ENCODE results near the gene TMEM260.
"Not testable (repeated sequence)": the region's sequence is repeated elsewhere in the genome, so short reads cannot be mapped to it uniquely, and the experiment has no call there.

TMEM260 gene

DNA sequence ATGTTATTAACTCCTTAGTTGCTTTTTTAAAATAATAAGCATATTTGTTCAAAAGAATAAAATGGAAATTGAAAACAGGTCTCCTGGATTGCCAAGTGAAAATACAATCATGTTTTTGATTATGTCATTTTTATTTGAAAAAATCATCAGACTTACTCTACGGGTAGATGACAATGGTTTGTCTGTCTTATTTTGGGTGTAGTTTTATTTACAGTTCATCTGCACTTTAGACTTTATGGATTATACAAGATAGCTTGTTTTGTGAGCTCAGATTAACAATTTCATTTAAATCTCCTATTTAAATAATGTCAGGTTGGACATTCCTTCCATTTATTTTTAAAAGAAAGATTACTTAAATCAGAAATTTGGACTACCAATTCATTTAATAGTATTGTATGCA is 14.8 kb downstream of the TMEM260 start:
- no peak for DNase-seq (ENCODE audit: low read depth in 3 of 3, low spot score in 1 of 3)

DNA sequence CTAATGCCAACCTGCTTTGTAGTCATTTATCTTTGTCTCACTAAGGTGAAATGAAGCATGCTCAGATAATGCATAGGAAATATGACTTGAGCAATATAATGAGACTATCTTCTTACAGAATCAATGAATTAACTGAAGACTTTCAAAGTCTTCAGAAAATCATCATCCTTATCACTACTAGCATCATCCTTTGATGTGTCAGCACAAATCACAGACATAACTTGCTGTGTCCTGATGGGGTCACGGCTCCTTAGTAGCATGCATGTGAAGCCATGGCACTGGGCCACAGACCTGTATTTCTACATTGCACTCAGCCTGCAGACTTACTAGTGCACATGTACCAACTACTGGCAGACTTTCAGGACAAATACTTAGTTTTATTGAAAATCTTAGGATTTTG is 18.9 kb downstream of the TMEM260 start:
- no peak for DNase-seq (ENCODE audit: low read depth in 3 of 3, low spot score in 1 of 3)

DNA sequence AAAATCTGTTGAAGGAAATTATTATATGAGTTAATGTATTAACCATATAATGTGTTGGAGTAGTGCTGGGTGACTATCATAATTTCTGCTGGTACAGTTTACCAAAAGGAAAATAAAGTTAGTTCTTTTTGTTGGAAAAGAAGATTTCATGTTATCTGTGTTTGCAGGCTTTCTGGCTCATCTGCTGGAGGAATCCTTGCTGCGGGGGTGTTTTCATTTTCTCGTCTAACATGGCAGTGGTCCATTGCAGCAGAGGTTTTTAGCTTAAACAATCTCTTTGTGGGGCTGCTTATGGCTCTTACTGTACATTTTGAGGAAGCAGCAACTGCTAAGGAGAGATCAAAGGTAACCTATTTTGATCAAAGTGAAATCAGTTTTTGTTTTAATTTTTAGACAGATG is 24.1 kb downstream of the TMEM260 start:
- DNase-seq (ENCODE audit: low read depth in 3 of 3, low spot score in 1 of 3), result no peak

DNA sequence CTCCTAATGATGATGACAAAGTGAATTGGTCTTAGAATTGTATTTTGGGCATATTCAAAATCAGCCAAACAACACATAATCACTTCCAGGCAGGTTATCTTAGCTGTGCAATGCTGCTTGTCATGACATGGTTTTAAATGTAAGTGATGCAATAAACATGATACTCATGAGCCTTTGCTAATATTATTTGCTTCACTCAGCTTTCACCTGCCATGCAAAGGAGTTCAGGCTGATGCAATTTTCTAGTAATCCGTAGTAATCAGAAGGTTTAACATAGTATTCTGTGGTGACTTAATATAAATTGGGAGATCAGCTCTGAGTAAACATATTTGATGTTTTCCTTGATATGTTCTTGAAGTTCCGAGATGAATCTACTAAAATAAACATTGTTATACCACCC is 29.1 kb downstream of the TMEM260 start:
- DNase-seq (ENCODE audit: low read depth in 3 of 3, low spot score in 1 of 3), result no peak

DNA sequence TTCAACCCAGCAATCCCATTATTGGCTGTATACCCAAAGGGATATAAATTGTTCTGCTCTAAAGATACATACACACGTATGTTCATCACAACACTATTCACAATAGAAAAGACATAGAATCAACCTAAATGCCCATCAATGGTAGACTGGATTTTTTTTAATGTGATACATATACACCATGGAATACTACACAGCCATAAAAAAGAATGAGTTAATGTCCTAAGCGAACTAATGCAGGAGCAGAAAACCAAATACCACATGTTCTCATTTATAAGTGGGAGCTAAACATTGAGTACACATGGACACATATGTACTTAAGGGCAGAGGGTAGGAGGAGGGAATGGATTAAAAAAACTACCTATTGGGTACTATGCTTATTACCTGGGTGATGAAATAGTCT is 32.1 kb downstream of the TMEM260 start:
- DNase-seq (ENCODE audit: low read depth in 3 of 3, low spot score in 1 of 3), result not testable (repeated sequence)

DNA sequence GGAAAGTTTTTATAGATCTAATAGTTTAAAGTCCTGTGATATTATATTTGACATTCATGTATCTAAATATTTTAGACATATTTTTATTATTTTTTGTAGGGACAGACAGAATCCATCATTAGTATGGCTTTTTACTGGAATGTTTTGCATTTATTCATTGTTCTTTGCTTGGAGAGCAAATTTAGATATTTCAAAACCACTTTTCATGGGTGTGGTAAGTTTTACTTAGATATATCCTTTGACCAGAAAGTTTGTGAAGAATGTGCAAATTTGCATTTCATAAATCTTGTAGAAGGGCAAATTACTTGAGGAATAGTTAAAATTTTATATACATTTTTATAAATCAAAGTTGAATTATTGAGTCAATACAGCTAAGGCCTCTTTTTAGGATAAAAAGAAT is 37.5 kb downstream of the TMEM260 start:
- DNase-seq (ENCODE audit: low read depth in 3 of 3, low spot score in 1 of 3), result no peak

DNA sequence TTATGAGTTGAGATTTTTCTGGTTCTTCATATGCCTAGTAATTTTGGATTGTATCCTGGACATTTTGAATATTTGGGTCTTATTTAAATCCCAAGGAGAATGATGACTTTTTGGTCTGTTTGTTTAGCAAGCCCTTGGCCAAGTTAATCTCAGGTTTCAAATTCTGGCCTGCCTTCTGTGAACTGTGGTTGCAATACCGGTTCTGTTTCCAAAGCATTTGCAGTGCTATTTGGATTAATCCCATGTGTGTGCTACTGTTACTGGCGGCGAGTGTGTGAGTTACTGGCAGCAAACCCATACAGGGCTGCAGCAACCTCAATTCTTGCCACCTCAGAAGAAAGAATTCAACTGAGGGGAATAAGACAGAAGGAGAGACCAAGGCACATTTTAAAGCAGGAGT is 51.1 kb downstream of the TMEM260 start:
- DNase-seq (ENCODE audit: low read depth in 3 of 3, low spot score in 1 of 3), result no peak

DNA sequence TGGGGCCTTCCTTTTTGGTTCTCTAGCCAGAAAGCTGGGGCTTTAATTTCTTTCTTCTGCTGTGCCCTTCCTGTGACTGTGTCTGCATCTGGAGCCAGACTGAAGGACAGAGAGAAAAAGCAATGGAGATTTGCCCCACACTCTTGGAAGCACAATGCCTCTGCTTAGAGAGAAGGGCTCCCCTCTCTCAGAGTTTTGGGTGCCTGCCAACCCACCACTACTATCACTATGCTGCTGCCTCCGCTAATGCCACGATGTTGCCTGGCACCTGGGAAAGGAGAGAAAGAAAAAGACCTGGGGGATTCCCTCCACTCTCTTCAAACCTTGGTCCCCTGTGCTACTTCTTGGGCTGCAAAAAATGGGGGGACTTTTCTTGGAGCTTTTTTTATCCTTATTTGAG is 52.6 kb downstream of the TMEM260 start:
- DNase-seq (ENCODE audit: low read depth in 3 of 3, low spot score in 1 of 3), result no peak

DNA sequence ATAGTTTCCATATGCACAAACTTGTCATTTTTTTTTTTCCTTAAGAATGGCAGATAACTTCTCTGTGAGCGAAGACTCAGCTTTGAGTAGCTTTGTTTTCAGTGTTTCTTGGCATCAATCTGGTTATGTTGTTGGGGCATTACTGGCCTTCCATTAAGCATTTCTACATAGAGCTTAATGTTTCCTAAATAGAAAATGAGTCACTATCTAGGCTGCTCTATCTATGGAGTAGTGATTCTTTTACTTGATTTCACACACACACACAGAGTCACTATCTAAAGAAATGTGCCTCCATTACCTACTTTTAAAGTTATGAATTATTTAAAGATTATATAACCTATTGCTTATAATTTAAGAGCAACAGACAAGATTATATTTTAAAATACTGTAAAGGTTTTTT is 53.9 kb downstream of the TMEM260 start:
- no peak for DNase-seq (ENCODE audit: low read depth in 3 of 3, low spot score in 1 of 3)

DNA sequence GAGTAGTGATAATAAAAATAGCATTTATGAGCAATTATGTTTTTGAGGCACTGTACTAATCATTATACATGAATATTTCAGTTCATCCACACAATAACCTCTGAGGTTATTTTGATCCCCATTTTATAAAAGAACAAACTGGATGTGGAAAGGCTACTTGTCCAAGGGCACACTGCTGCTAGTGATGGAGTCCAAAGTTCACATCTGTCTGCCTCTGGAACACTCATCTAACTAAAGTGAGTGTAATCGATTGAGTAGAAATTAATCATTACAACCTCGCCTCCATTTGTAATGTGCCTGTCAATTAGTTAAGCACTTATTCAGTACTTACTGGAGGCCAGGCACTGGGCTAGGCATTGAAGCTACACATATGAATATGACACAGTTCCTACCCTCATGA is 55.4 kb downstream of the TMEM260 start:
- no peak for DNase-seq (ENCODE audit: low read depth in 3 of 3, low spot score in 1 of 3)

DNA sequence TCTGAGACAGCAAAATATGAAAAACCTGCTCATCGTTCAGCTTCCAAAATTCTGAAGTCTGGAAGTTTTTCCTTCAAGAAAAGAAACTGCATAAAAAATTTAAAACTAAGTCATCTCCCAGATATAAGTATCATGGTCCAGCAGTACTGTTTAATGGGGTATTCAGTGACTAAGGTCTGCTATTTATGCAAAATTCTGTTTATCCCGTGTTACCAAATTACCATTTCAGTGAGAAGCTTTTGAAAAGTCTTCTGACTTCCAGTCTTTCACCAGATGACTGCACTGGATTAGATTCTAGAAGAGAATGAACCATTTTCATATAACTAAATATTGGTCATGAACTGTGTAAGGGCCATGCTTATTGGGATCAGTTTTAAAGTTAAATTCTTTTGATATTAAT is 67.9 kb downstream of the TMEM260 start:
- no peak for DNase-seq (ENCODE audit: low read depth in 3 of 3, low spot score in 1 of 3)

DNA sequence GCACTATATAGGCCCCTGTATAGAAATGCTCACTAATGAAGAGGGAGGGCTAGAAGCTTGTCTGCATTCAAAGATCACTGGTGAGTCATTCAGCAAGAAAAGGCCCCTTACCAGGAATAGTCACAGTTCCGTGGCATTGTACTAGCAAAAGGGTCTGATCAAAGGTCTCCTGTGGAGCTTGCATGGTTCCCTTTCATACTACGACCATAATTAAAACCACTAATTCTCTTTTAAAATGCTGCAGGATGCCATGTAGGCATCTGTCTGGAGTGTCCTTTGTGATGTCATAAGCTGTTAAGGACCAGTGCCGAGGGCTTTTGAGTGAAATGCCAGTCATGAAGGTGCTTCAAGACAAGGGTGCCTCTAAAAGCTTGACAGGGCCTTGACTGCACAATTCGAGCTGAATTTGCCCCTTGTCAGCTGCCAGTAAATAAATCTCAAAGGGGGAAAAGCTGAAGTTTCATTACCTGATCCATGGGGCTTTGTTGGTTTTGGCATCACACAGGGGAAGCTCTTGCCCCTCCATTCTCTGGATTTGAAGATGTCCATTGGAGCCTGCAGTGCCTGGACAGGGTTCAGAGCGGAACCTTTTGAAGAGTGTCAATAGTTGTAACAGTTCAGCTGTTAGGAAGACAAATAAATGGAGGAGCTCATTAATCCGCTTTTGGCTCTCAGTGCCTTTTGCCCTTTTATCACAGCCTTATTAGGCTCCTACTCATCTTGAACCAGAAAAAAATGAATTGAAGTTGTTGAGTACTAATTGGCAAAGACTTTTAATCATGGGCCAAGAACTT is 69.1 kb downstream of the TMEM260 start:
- no peak for DNase-seq (ENCODE audit: low read depth in 3 of 3, low spot score in 1 of 3)

DNA sequence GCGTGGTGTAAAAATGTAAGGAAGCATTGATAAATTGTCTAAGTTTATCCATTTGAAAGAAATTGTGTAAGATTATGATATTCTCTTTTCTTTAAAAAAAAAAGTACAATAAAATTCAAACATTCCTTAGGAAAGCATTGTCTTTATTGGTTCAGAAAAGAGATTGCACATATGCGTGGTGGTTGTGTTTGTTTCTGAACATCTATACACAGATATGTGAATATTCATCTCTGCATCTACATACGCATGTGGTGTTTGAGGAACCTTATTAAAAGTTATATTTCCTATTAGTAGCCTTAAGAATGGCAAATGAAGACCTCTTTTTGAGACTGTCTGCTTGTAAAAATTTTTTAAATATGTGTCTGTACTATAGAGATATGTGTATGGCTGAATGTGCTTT is 69.8 kb downstream of the TMEM260 start:
- DNase-seq (ENCODE audit: low read depth in 3 of 3, low spot score in 1 of 3), result no peak

DNA sequence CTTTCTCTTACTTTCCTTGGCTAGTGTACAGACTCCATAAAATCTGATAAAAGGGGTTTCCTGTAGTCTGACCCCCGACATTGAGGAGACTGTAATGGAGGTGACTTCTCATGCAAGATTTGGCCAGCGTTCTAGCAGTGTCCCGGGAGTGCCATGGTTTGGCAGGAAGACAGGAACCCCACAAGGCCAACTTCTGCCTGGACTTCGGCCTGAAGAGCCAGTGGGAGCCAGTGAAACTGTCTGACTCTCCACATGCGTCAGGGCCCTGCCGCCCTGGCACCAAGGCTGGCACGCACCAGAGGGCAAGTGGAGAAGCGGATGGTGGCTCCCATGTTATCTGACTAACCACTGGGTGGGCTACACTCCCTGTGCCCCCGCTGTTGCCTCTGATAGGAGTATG is 70.5 kb downstream of the TMEM260 start:
- no peak for DNase-seq (ENCODE audit: low read depth in 3 of 3, low spot score in 1 of 3)

DNA sequence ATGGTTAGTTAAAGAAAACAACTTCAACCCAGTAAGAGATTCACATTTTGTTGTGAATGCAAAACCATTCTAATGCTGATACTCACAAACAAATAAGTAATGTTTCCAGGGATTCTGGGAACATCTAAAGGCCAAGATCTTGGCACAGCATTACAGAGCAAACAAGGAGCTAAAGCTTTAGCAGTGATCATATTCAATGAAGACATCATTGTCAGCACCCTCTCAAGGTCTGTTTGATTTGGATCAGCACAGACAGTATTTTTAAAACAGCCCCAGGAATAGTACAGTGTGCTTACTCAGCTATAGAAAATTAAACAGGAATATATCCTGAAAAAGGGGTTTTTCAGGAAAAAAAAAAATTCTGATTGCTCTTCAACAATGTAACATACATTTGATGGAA is 71.4 kb downstream of the TMEM260 start:
- DNase-seq (ENCODE audit: low read depth in 3 of 3, low spot score in 1 of 3), result no peak

DNA sequence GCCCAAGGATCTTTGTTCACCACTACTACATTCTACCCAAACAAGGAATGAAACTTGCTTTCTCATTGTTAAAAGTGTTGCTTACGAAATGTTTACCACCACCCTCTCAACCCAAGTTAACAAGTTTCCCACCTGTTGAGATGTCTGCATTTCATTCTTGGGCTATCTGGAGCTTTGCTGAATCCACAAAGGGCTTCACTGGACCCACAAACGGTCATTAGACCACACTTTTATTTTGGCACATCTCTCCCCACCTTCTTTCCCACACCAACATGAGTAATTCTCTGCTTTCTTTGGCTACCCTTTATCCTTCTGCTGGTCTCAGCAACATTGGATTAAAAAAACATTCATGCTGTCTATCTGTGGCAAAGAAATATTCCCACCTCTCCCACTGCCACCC is 78.0 kb downstream of the TMEM260 start:
- DNase-seq (ENCODE audit: low read depth in 3 of 3, low spot score in 1 of 3), result no peak

DNA sequence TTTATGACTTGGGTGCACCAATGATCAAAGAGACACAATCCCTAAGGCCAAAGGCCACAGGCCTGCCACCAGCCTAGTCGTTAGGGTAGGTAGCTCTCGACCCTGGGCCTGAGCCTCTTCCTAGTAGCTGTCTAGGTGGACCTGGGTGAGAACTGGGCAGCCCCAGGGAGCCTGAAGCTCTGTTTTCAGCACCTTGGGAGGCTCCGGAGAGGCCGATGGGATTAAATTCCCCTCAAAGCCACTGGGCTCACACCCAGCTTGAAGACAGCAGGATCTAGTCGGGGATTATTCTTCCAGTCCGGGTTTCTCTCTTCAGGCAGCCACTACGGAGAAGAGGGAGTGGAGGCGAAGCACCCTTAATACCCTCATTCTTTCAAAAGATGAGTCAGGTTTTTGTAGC is 79.8 kb downstream of the TMEM260 start:
- DNase-seq (ENCODE audit: low read depth in 3 of 3, low spot score in 1 of 3), result no peak

DNA sequence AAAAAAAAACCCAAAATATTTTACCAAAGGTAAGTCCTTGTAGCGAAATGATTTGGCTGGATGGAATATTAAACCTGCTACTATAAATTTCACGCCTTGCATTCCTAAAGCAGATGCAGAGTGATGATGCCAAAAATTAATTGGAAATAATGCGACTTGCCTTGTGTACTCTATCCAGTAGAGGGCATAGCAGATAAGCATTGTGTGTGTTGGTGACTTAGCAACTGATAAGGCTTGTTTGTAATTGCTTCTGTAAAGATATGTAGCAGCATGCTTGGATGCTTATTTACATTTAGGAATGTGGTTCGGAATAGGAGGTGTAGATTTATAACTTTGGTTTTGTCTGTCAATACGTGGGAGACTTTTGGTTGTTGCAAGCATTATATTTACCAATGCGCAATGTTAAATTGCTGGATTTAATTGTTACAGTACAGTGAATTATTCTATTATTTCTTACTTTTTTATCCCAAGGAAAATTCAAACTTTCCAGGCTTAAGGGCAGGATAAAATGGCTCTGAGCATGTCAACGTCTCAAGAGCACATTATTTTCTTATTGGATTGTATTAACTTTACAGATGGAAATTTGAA is 80.5 kb downstream of the TMEM260 start:
- no peak for DNase-seq (ENCODE audit: low read depth in 3 of 3, low spot score in 1 of 3)

DNA sequence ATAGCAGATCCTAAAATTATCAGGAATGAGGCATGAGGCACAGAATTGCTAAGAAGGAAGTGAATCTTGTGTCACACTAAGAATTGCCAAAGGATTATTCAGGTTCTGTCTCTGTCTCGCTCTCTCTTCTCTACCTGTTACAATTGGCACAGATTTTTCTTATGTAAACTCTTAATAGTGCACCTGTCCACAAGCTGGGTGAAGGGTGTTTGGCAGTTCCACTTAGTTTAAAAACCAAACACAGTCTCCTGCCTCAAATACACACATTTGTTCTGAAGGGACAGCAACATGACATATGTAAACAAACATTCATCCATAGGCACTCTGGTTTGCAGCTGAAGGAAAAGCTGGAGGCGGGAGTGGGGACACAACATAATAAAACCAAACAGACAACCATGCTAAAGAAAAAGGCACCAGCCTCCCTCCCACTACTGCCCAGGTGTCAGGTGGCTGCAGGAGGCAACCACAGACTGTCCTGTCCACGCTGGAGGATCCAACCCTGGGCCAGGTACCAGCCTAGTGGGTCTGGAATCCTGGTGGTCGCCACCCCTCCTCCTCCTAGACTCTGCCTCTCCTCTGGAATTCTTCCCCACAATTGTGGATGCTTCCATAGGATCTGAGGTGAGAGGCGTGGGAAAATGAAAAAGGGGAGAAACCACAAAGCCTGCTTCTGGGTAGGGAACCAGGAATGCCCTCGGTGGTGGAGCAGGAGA is 81.2 kb downstream of the TMEM260 start:
- DNase-seq (ENCODE audit: low read depth in 3 of 3, low spot score in 1 of 3), result no peak

DNA sequence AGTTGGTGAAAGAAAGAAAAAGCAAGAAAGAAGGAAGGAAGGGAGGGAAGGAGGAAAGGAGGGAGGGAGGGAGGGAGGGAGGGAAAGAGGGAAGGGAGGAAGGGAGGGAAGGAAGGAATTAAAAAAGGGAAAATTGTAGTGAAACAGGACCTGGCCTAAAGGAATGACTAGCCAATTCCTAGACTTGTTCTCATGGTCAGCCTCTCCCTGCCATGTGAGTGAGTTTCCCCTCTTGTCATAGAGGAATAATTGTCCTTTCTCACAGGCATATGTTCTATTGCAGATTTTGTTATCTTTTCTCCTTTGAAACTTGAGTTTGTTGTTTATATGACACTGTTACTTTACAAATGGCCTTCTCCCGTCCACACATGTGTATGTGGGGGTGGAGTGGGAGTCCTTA is 81.9 kb downstream of the TMEM260 start:
- DNase-seq (ENCODE audit: low read depth in 3 of 3, low spot score in 1 of 3), result no peak

DNA sequence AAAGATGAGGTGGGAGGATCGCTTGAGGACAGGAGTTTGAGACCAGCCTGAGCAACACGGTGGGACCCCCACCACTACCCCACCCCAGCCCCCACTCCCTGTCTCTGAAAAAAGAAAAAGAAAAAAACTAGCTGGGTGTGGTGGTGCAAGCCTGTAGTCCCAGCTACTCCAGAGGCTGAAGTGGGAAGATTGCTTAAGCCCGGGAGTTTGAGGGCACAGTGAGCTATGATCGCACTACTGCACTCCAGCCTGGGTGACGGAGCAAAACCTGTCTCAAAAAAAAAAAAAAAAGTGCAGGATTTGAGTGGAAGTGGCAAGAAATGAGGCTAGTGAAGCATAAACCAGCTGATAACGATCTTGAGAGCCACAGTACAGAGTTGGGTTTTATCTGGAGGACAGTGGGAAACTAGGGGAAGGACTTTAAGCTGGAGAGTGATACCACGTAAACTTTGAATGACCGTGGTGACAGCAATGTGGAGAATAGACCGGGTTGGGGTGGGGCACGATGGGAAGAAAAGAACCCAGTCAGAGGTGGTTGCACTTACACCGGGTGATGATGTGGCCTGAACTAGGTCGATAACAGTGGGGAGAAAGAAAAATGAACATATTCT is 85.3 kb downstream of the TMEM260 start:
- no peak for DNase-seq (ENCODE audit: low read depth in 3 of 3, low spot score in 1 of 3)

DNA sequence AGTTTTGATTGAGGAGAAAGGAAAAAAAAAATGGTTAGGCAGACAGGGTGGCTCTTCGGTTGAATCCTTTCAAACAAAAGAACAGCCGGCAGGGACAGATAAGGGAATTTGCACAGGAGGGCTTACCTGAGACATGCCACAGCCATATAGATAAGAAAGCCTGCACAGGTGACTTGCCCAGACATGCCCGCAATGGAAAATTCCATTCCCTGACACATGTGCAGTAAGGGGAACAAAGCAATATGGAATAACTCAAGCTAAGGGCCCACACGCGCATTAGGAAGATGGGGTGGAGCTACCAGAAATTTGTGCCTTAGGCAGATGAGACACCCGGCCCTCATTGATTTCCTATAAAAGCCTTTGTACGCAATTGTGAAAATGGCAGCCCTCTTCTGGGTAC is 86.7 kb downstream of the TMEM260 start:
- no peak for DNase-seq (ENCODE audit: low read depth in 3 of 3, low spot score in 1 of 3)

Data from stimulated activated CD4-positive, alpha-beta T cell treated with anti-CD3 and anti-CD28 coated beads, TNF-alpha, amount 100 ng/mL, for 1 hour (primary cell).